K562 (cell line): ENCODE measurements around the gene ABHD16A. TPM values are rescaled to one million over a fixed set of nuclear protein-coding genes. Genes with fewer than 3 reads are reported as not detected.
A peak's percentile ranks its signal among the peaks of the same experiment; 100 is the strongest.

Experiments used
- FOXJ2 ChIP-seq: fragments of 200-800 bp; sonication (Bioruptor generic); IDR thresholded peaks from 2 replicates; pipeline ENCODE4 v1.6.1; 2016; ENCODE audit warnings: missing genetic modification characterization, missing compliant biosample characterization
- NFXL1 ChIP-seq: fragments of 450-650 bp; formaldehyde crosslinking; IDR thresholded peaks from 2 replicates; pipeline ENCODE4 v1.4.0; 2021; ENCODE audit warnings: mild to moderate bottlenecking
- NR4A1 ChIP-seq, 2 experiments: fragments of 250-450 bp in 1 of 2; fragments of 450-650 bp in 1 of 2; sonication (Bioruptor Pico) in 1 of 2; IDR thresholded peaks; 2 replicates each; pipeline versions ENCODE4 v1.4.0 to v1.6.1; 2016 to 2020; ENCODE audit warnings: mild to moderate bottlenecking in 2 of 2, missing compliant biosample characterization in 1 of 2, missing genetic modification characterization in 1 of 2, moderate library complexity in 1 of 2
- SNIP1 ChIP-seq: fragments of 450-650 bp; IDR thresholded peaks from 2 replicates; pipeline ENCODE4 v1.7.1; 2017; ENCODE audit warnings: low read depth, mild to moderate bottlenecking
- SRSF1 ChIP-seq: fragments of 200-400 bp; formaldehyde crosslinking; IDR thresholded peaks from 2 replicates; pipeline ENCODE4 v1.6.1; 2017; ENCODE audit warnings: mild to moderate bottlenecking, low read depth, low read length, moderate library complexity
- SRSF7 ChIP-seq: fragments of 200-400 bp; formaldehyde crosslinking; optimal IDR thresholded peaks from 2 replicates; pipeline ENCODE3; 2017; ENCODE audit warnings: mild to moderate bottlenecking, low read depth, low read length
- TRIM25 ChIP-seq: fragments of 450-650 bp; IDR thresholded peaks from 2 replicates; pipeline ENCODE4 v1.7.0; 2016; ENCODE audit warnings: borderline replicate concordance
- ZNF175 ChIP-seq: fragments of 200-800 bp; sonication (Bioruptor generic); IDR thresholded peaks from 2 replicates; pipeline ENCODE4 v1.6.1; 2016; ENCODE audit warnings: low read depth, mild to moderate bottlenecking, missing genetic modification characterization, missing compliant biosample characterization
- ZNF512 ChIP-seq: IDR thresholded peaks from 2 replicates; pipeline ENCODE4 v1.6.1; 2016; ENCODE audit warnings: missing genetic modification characterization, missing compliant biosample characterization
- ZNF717 ChIP-seq: fragments of 250-450 bp; sonication (Bioruptor Pico); IDR thresholded peaks from 2 replicates; pipeline ENCODE4 v1.5.0; 2021
- polyA plus RNA-seq, 8 experiments: library from polyadenylated mRNA; depleted of rRNA in 4 of 8; stranded (reverse) in 5 of 8; unstranded in 3 of 8; fragments of >200 nt; fragmentation: Nextera tagmentation in 2 of 8; fragmentation: Illumina TruSeq in 1 of 8; extraction: Ambion mirVana in 2 of 8; extraction: Trizol in 1 of 8; gene quantifications; 2 replicates each; pipeline versions ENCODE4 v1.2.1 to v1.2.3, GENCODE V29; 2011 to 2014; ENCODE audit warnings: inconsistent platforms in 1 of 8, missing spikeins in 1 of 8
- total RNA-seq, 7 experiments: library from RNA; depleted of rRNA in 6 of 7; stranded (reverse); fragments of >200 nt in 6 of 7; fragmentation: Illumina TruSeq in 2 of 7; extraction: Trizol in 2 of 7; gene quantifications; 2 replicates each; pipeline versions ENCODE4 v1.2.1 to v1.2.3, GENCODE V29; 2011 to 2021; ENCODE audit warnings: low replicate concordance in 1 of 7
- TF ChIP-seq, protein P1 (sequence below): IDR thresholded peaks from 2 replicates; pipeline ENCODE4 v1.6.1; 2012; ENCODE audit warnings: low read depth, low read length, improper control_type of control experiment, borderline replicate concordance

ABHD16A gene
- total and polyA plus RNA-seq, 9 of the 15 experiments (the other 6 are each of a cell fraction or from before 2014, with no cell fraction given) = 25.8 to 120 (median 81.6) TPM

DNA sequence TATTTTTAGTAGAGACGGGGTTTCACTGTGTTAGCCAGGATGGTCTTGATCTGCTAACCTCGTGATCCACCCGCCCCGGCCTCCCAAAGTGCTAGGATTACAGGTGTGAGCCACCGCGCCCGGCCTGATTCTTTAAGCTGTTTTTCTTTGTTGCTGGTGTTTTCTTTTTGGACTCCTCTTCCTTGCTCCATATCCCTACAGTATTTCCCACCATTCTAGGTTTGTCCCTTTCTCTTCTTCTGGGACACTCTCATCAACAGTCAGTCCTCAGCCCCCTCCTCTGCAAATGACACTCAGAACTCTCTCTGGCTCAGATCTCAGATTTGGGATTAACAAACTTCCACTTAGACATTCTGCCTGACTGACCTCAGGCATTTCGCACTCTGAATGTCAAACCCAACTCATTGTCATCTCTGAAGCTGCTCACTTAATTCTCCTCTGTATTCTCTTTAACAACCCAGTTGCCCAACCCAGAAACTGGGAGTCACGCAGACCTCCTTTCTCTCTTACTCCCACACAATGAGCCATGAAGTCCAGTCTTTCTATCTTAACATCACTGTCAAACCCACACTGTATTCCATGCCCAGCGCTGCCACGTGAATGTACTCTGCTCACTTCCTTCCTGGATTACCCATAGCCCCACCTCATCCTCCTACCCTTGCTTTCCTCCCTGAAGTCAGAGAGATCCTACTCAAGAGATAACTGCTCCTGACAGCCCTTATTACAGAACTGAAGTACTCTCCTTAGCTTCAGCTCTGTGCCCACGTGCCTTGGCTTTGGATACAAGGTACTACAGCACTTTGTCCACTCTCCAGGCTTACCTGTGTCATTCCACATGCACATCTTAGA lies 22.6 kb upstream of the ABHD16A start (continued):
- TF ChIP-seq TRIM25 (no peak), SNIP1 (no peak), ZNF512 (tag) (no peak), NR4A1 (CRISPR knock-in tag; IDR thresholded peaks at IDR 0.05) (peak; percentile 86; the same call in 1 of the 2 replicates), NR4A1 (tag; IDR thresholded peaks at IDR 0.05) (peak; percentile 78), ZNF717 (no peak), NFXL1 (no peak), ZNF175 (peak; percentile 97), FOXJ2 (tag) (no peak), SRSF7 (no peak), SRSF1 (no peak)
- TF ChIP-seq, protein P1, sequence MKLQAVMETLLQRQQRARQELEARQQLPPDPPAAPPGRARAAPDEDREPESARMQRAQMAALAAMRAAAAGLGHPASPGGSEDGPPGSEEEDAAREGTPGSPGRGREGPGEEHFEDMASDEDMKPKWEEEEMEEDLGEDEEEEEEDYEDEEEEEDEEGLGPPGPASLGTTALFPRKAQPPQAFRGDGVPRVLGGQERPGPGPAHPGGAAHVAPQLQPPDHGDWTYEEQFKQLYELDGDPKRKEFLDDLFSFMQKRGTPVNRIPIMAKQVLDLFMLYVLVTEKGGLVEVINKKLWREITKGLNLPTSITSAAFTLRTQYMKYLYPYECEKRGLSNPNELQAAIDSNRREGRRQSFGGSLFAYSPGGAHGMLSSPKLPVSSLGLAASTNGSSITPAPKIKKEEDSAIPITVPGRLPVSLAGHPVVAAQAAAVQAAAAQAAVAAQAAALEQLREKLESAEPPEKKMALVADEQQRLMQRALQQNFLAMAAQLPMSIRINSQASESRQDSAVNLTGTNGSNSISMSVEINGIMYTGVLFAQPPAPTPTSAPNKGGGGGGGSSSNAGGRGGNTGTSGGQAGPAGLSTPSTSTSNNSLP = no peak
